Stimulated activated naive CD8-positive, alpha-beta T cell treated with anti-CD3 and anti-CD28 coated beads, Interleukin-15, Interleukin-2, amounts not matched to agents 100 ng/mL and 50 ng/mL, for 24 hours (primary cell): ENCODE data around the gene STX18.
A peak's percentile ranks its signal among the peaks of the same experiment; 100 is the strongest.

Experiments used
- H3K27ac Mint-ChIP-seq: one replicate; pipeline ENCODE4 v1.8.0; 2021; ENCODE audit warnings: mild to moderate bottlenecking, mixed read lengths
- H3K27me3 Mint-ChIP-seq: one replicate; pipeline ENCODE4 v1.8.0; 2021; ENCODE audit warnings: mixed read lengths
- H3K36me3 Mint-ChIP-seq: one replicate; pipeline ENCODE4 v1.8.0; 2021; ENCODE audit warnings: low read depth, mixed read lengths
- H3K4me1 Mint-ChIP-seq: one replicate; pipeline ENCODE4 v1.8.0; 2021; ENCODE audit warnings: low read depth, mixed read lengths
- H3K4me3 Mint-ChIP-seq: one replicate; pipeline ENCODE4 v1.8.0; 2021; ENCODE audit warnings: mild to moderate bottlenecking, mixed read lengths
- H3K9me3 Mint-ChIP-seq: one replicate; pipeline ENCODE4 v1.8.0; 2021; ENCODE audit warnings: mixed read lengths

The STX18 gene

GRCh38 chr4:4433941-4434340 is 107.9 kb downstream of the STX18 start:
- peaks cover 27% of the 10 kb centered on the region for H3K36me3 Mint-ChIP-seq
- H3K27ac Mint-ChIP-seq, result no peak overlapping the region
- peaks cover 13% of the 10 kb centered on the region for H3K4me1 Mint-ChIP-seq
- no peaks in the 10 kb centered on the region for H3K9me3 Mint-ChIP-seq
- H3K4me3 Mint-ChIP-seq, result no peak overlapping the region
- H3K27me3 Mint-ChIP-seq, result no peaks in the 10 kb centered on the region

GRCh38 chr4:4432341-4433125 is 109.3 kb downstream of the STX18 start:
- Mint-ChIP-seq H3K36me3 (peaks cover 30% of the 10 kb centered on the region), H3K27me3 (no peaks in the 10 kb centered on the region), H3K4me3 (no peak overlapping the region), H3K9me3 (no peaks in the 10 kb centered on the region), H3K4me1 (peaks cover 13% of the 10 kb centered on the region), H3K27ac (no peak overlapping the region)

GRCh38 chr4:4430492-4431195 is 111.2 kb downstream of the STX18 start:
- Mint-ChIP-seq H3K27me3 (no peaks in the 10 kb centered on the region), H3K9me3 (no peaks in the 10 kb centered on the region), H3K27ac (peak overlapping the region; percentile 76), H3K4me1 (peaks cover 7% of the 10 kb centered on the region), H3K4me3 (no peak overlapping the region), H3K36me3 (peaks cover 19% of the 10 kb centered on the region)

GRCh38 chr4:4428966-4429875 is 112.6 kb downstream of the STX18 start:
- Mint-ChIP-seq H3K27ac (no peak overlapping the region), H3K27me3 (no peaks in the 10 kb centered on the region), H3K4me3 (no peak overlapping the region), H3K4me1 (peaks cover 7% of the 10 kb centered on the region), H3K36me3 (peaks cover 11% of the 10 kb centered on the region), H3K9me3 (no peaks in the 10 kb centered on the region)

- Mint-ChIP-seq H3K27me3 (no peaks in the 10 kb centered on the region), H3K9me3 (no peaks in the 10 kb centered on the region), H3K36me3 (peaks cover 11% of the 10 kb centered on the region)
Observed at GRCh38 chr4:4427886-4428285, 114.0 kb downstream of the STX18 start.

GRCh38 chr4:4427121-4427870 is 114.6 kb downstream of the STX18 start:
- Mint-ChIP-seq H3K4me1 (peaks cover 7% of the 10 kb centered on the region), H3K9me3 (no peaks in the 10 kb centered on the region), H3K27ac (no peak overlapping the region), H3K36me3 (peaks cover 9% of the 10 kb centered on the region), H3K27me3 (no peaks in the 10 kb centered on the region), H3K4me3 (no peak overlapping the region)

More at GRCh38 chr4:4427886-4428285, 114.0 kb downstream of the STX18 start:
- H3K4me1 Mint-ChIP-seq, result peaks cover 7% of the 10 kb centered on the region
- H3K27ac Mint-ChIP-seq, result no peak overlapping the region
- H3K4me3 Mint-ChIP-seq, result no peak overlapping the region

GRCh38 chr4:4426511-4427120 is 115.2 kb downstream of the STX18 start:
- no peak overlapping the region for H3K27ac Mint-ChIP-seq
- H3K9me3 Mint-ChIP-seq, result no peaks in the 10 kb centered on the region
- peaks cover 5% of the 10 kb centered on the region for H3K4me1 Mint-ChIP-seq
- peaks cover 13% of the 10 kb centered on the region for H3K36me3 Mint-ChIP-seq
- no peak overlapping the region for H3K4me3 Mint-ChIP-seq
- no peaks in the 10 kb centered on the region for H3K27me3 Mint-ChIP-seq

- Mint-ChIP-seq H3K4me1 (peaks cover 3% of the 10 kb centered on the region), H3K36me3 (peaks cover 22% of the 10 kb centered on the region), H3K4me3 (no peak overlapping the region), H3K9me3 (no peaks in the 10 kb centered on the region), H3K27ac (no peak overlapping the region), H3K27me3 (no peaks in the 10 kb centered on the region)
Observed at GRCh38 chr4:4425696-4426095, 116.2 kb downstream of the STX18 start.

GRCh38 chr4:4425119-4425690 is 116.6 kb downstream of the STX18 start:
- peaks cover 25% of the 10 kb centered on the region for H3K36me3 Mint-ChIP-seq
- H3K4me1 Mint-ChIP-seq, result no peaks in the 10 kb centered on the region
- H3K4me3 Mint-ChIP-seq, result no peak overlapping the region
- H3K27me3 Mint-ChIP-seq, result no peaks in the 10 kb centered on the region
- H3K9me3 Mint-ChIP-seq, result no peaks in the 10 kb centered on the region
- no peak overlapping the region for H3K27ac Mint-ChIP-seq

- H3K9me3 Mint-ChIP-seq, result no peaks in the 10 kb centered on the region
- H3K27me3 Mint-ChIP-seq, result no peaks in the 10 kb centered on the region
- no peak overlapping the region for H3K4me3 Mint-ChIP-seq
- H3K27ac Mint-ChIP-seq, result no peak overlapping the region
- H3K36me3 Mint-ChIP-seq, result peaks cover 31% of the 10 kb centered on the region
- H3K4me1 Mint-ChIP-seq, result peaks cover 2% of the 10 kb centered on the region
Observed at GRCh38 chr4:4424499-4425115, 117.2 kb downstream of the STX18 start.

GRCh38 chr4:4423706-4424498 is 117.9 kb downstream of the STX18 start:
- Mint-ChIP-seq H3K27me3 (no peaks in the 10 kb centered on the region), H3K27ac (no peak overlapping the region), H3K4me3 (no peak overlapping the region), H3K9me3 (no peaks in the 10 kb centered on the region), H3K4me1 (peaks cover 9% of the 10 kb centered on the region), H3K36me3 (peaks cover 31% of the 10 kb centered on the region)

- Mint-ChIP-seq H3K27ac (no peak overlapping the region), H3K27me3 (no peaks in the 10 kb centered on the region), H3K9me3 (no peaks in the 10 kb centered on the region), H3K4me3 (no peak overlapping the region), H3K4me1 (peaks cover 18% of the 10 kb centered on the region), H3K36me3 (peaks cover 34% of the 10 kb centered on the region)
Observed at GRCh38 chr4:4422856-4423499, 118.9 kb downstream of the STX18 start.
